NCI-H2196 treated with DMSO at 0.1 percent for 48 hours (cell line): ENCODE measurements around the gene CBLN2.
A peak's percentile ranks its signal among the peaks of the same experiment; 100 is the strongest.

Source experiments
- DNase-seq: peaks from one replicate; lab custom pipeline; 2025; ENCODE audit not compliant: unreplicated experiment; lab: John Stamatoyannopoulos, UW

Gene CBLN2

DNA sequence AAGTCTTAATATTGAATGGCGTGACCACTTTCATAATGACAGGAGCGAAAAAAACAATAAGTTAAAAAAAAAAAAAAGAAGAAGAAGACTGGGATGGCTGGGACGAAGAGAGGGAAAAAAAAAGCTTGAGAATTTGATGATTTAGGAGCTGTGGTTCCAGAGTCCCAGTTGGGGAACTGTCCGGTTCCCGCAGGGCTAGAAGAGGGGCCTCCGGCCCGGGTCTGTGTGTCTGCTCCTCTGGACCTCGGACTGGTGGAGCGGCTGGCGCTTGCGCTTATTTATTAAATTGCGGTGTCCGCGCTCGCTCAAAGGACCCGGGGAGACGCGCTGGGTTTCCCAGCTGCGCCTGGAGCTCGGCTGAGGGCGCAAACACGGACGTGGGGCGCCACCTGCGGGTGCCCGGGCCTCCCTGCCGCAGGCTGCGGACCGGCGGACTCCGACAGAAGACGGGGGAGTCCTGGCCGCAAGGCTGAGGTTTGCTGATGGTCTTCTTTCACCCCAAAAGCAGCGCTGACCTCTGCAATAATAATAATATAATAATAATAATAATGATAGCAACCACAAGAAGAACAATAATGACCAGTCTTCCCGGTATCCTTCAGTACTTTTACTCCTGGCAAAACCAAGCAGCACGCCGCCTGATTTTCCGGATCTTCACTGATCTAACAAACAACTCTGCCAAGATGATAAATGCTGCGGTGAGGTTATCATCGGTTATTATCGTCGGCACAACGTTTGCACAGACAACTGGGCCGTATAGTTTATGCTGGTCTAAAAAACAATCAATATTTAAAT is at the start of gene CBLN2:
TSS of gene CBLN2 (minus strand) at position 251 of the 795 bp plus-strand sequence. CDS start 2,182 bp downstream, outside the sequence.
- peak; percentile 14 for DNase-seq

- DNase-seq = no peak
Observed at GRCh38 chr18:72588360-72588759, 44.2 kb upstream of the CBLN2 start.

- no peak for DNase-seq
Observed at GRCh38 chr18:72584787-72585186, 40.6 kb upstream of the CBLN2 start.

- no peak for DNase-seq
Observed at GRCh38 chr18:72581976-72582375, 37.8 kb upstream of the CBLN2 start.

GRCh38 chr18:72572896-72573295 is 28.8 kb upstream of the CBLN2 start:
- no peak for DNase-seq

- DNase-seq = no peak
Observed at GRCh38 chr18:72566290-72566689, 22.1 kb upstream of the CBLN2 start.

GRCh38 chr18:72555968-72556367 is 11.8 kb upstream of the CBLN2 start:
- no peak for DNase-seq

DNA sequence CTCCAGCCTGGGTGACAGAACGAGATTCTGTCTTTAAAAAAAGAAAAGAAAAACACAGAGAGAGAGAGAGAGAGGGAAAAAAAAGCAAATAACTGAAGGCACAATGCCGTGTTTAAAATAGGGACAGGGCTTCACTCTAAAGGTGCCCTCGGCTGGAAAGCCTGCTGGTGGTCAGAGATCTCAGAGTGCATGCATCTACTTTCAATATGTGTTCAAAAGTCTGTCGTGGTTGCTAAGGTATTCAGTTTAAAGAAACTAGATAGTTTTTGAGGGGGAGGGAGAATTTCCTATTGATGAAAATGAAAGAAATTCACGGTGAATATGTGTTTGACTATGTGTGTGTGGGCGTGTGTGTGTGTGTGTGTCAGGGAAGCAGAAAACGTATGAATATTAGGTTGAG is 11.0 kb upstream of the CBLN2 start:
- no peak for DNase-seq

- no peak for DNase-seq
Observed at GRCh38 chr18:72543357-72544055, 636 bp downstream of the CBLN2 start.

- DNase-seq = no peak
Observed at GRCh38 chr18:72542984-72543356, 1.2 kb downstream of the CBLN2 start.

GRCh38 chr18:72542342-72542741 is 1.8 kb downstream of the CBLN2 start:
- no peak for DNase-seq

- no peak for DNase-seq
Observed at GRCh38 chr18:72541871-72542332, 2.2 kb downstream of the CBLN2 start.

DNA sequence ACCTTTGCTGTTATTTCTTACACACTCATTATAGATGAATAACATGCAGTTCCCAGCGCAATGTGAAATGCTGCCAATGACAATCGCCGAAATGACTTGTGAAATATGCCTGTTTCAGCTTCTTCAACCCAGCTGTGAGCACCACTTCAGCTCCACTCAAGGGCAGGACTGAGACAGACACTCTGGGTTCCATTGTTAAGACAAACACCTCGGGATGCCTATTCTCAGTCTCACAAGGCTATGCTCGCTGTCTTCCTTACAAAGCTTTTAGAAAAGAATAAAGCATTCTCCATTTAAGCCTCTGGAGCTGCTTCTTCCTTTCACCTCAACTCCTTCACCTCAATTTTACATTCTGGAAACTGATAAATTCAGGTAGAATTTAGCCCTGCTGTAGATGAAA is 4.2 kb downstream of the CBLN2 start:
- no peak for DNase-seq

DNA sequence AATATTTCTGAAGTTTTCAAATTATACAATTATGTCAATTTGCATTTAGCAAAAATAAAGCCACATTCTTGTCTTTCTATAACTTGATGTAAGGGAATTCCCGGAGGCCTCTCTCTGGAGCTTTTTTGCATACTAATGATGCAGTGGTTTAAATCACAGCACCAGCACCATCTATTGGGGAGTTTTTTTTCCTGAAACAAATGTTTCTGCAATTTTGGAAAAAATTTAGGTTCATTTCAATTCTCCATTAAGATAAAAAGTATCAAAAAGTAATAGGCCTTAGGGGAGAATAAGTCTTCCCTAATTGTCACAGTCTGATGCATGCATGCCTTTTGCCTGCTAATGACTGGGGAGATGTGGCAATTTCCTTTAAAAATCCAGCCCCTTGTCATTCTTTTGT is 13.5 kb downstream of the CBLN2 start:
- no peak for DNase-seq

GRCh38 chr18:72504866-72505265 is 39.3 kb downstream of the CBLN2 start:
- DNase-seq = no peak

- DNase-seq = no peak
Observed at GRCh38 chr18:72502671-72503431, 41.3 kb downstream of the CBLN2 start.

DNA sequence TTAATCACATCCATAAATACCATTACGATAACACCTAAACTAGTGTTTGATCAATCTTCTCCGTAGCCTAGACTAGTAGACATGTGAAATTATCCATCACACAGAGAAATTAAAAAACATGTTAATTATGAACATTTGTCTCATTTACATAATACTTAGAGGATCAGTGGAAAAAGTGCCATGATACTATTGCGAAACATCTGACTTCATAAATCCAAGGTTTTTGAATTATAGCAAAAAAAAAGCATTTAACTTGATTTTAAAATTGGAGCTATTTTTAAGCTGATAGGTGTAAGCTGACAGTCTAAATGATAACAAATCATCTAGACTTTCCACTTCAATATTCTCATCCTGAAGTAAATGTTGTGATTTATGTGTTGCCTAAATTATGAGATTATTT is 51.6 kb downstream of the CBLN2 start:
- DNase-seq = no peak
